GM19238 (cell line): ENCODE measurements around the gene TGFBR3.

Source experiments
- DNase-seq: peaks from one replicate; pipeline ENCODE4 v3.0.0; 2011; ENCODE audit warnings: low spot score; ENCODE audit not compliant: insufficient read length

Gene TGFBR3

GRCh38 chr1:91885716-91886506 lies at the start of gene TGFBR3:
TSS of gene TGFBR3 (minus strand) at chr1:91886151. CDS start at chr1:91861531, 24,620 bp downstream.
- peak; percentile 48 for DNase-seq

- DNase-seq: no peak
Measured at GRCh38 chr1:91929250-91929649, 43.3 kb upstream of the TGFBR3 start.

GRCh38 chr1:91928026-91928425 lies 42.1 kb upstream of the TGFBR3 start:
- DNase-seq: no peak

DNA sequence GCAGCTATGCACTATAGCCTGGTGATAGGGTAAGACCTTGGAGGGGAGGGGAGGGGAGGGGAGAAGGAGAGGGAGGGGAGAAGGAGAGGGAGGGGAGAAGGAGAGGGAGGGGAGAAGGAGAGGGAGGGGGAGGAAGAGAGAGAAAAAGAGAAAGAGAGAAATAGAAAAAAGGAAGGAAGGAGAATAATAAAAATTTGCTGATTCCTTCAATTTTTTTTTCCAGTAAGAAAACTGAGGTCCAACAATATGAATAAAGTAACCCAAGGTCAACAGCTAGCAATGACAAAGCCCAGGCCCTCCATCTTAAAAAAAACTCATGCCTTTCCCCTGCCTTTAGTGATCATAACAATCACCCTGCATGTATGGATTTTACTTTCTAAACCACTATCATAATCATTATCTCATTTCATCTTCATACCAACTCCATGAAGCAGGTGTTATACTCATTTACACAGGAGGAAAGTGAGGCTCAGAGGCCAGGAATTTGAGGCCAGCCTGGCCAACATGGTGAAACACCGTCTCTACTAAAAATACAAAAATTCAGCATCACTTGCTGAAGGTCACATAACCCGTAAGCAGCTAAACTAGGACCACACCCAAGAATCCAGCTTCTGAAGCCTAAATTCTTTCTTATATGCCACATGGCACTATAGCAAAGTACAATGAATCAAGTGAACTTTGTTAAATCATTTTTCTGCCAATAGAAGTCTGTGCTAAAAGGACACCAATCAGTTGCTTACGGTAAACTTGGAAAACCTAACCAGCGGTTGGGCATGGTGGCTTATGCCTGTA lies 39.9 kb upstream of the TGFBR3 start:
- DNase-seq: no peak

- DNase-seq: no peak
Measured at GRCh38 chr1:91924146-91924545, 38.2 kb upstream of the TGFBR3 start.

DNA sequence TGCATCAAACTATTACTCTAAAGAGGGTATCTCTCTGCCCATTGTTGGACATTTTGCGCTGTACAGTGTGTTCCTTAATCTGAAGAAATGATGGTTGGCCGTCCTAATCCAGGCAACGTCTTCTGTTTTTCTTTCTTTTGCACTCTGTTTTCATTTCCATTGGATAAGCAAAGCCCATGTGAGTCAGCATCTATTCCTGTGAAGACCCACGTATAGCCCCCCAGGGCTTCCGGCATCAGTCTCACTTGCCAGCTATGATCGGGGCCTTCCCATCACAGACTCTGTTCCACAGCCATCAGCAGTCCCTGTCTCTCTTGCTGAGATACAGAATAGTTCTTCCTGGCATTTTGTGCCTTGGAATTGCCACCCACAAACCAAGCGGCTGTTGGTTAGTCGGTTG lies 34.0 kb upstream of the TGFBR3 start:
- DNase-seq: no peak

DNA sequence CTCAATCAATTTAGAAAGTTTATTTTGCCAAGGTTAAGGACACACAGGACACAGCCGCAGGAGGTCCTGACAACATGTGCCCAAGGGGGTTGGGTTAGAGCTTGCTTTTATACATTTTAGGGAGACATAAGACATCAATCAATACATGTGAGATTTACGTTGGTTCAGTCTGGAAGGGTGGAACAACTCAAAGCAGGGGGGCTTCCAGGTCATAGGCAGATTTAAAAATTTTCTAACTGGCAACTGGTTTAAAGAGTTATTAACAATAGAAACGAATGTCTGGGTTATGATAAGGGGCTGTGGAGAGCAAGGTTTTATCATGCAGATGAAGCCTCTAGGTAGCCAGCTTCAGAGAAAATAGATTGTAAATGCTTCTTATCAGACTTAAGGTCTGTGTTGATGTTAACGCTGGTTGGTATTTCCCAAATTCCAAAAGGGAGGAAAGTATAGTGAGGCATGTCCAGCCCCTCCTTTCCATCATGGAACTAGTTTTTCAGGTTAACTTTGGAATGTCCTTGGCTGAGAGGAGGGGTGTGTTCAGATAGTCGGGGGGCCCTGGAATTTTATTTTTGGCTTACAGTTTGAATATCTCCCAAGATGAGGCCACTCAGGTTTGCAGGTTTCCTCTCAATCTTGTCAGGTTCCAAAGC lies 31.0 kb upstream of the TGFBR3 start:
- DNase-seq: no peak

DNA sequence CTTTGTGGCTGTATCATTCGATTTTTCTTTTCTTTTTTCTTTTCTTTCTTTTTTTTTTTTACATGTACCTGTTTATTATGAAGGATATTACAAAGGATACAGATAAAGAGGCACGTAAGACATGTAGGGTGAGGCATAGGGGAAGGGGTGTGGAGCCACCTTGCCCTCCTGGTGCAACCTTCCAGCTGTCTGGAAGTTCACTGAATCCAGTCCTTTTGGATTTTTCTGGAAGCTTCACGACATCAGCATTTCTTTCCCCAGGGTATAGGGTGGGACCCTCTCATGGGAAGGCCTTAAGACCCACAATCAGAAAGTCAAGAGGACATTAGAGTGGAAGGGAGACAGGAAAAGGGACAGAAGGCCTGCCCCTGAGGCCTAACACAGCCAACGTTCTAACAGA lies 30.1 kb upstream of the TGFBR3 start:
- no peak for DNase-seq

- no peak for DNase-seq
Measured at GRCh38 chr1:91913018-91913417, 27.1 kb upstream of the TGFBR3 start.

DNA sequence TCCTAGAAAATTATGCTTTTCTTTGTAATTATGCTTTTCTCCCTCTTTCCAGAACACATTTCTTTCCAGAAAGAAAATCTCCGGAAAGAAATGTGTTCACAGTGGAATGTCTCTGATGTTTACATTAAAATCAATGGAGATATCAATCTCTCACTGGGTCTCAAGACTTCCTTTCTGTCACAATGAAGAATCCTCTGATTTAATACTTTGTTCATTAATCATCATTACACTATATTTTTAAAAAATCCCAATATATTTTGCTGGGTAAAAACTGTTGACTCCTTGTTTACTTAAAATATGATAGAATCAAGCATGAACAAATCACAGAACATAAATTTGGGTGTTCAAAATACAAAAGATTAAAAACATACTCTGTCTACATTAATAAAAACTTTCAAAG lies 26.3 kb upstream of the TGFBR3 start:
- no peak for DNase-seq

- no peak for DNase-seq
Measured at GRCh38 chr1:91901231-91901630, 15.3 kb upstream of the TGFBR3 start.

DNA sequence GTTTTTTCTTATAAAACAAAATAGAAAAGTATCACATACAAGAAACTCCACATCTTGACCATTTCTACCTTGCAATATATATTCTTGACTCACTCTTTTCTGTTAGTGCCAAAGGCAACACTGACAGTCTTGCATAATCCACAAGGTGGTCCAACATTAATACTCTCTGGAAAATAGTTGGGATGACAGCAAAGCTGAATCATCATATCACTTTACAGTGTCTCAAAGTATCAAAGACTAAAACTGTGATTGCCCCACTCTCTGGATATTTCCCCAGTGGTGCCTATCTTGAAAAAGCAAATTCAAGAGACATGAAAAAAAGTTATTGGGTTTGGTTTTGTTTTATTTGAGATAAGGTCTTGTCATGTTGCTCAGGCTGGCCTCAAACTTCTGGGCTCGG lies 14.6 kb upstream of the TGFBR3 start:
- no peak for DNase-seq

GRCh38 chr1:91897016-91897415 lies 11.1 kb upstream of the TGFBR3 start:
- DNase-seq: no peak

DNA sequence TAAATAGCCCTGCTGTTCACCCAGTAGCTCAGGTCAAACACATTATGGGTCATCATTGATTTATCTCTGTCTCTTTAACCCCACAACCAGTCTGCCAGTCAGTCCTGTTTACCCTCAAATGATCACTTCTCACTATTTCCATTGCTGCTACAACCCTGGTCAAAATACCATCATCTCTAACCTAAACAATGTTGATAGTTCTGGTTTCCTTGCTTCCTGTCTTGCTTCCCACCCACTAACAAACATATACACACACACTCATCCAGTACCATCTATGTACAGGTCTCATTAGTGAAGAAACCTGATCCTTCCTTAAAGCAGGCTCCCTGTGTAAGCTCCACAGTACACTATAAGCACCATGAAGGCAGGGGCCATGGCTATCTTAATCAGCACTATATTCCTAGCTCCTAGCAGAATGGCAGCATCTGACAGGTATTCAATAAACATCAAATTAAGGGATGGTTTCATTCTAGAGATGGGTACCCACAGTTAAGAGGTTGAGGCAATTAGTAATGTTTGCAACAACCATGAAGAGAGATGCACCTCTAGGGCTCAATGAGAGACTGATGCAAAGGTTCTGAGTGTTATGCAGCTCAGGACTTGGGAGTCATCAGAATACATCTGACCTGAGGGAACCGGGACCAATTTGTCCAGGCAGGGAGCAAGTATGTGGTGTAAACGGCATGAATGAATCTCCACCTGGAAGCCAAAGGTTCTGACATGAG lies 10.0 kb upstream of the TGFBR3 start:
- DNase-seq: no peak

DNA sequence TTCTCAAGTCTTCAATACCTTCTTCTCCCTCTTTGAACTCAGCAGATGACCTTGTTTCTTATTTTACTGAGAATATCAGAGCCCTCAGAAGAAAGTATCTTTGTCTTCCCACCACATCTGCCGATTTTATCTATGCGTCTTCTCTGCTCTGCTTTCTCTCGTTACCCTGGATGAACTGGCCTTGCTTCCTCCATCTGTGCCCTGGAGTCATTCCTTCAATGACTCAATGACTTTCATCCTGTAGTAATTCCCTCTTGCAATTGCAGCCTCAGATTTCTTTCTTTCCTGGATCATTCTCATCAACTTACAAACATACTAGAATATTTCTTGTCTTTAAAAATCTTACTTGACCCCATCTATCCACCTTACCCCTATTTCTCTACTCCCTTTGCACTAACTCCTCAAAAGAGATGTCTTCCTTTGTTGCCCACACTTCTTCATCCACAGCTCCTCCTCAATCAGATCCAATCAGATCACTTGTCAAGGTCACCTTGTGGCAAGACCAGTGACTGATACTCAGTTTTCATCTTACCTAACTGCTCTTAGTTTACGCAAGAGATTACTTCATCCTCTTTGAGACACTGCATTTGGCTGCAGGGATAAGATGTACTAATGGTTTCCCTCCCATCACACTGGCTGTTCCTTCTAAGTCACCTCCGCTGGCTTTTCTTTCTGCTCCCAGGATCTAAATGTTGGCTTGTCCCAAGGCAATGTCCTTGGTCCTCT lies 8.2 kb upstream of the TGFBR3 start:
- no peak for DNase-seq

GRCh38 chr1:91891969-91892368 lies 6.0 kb upstream of the TGFBR3 start:
- no peak for DNase-seq

DNA sequence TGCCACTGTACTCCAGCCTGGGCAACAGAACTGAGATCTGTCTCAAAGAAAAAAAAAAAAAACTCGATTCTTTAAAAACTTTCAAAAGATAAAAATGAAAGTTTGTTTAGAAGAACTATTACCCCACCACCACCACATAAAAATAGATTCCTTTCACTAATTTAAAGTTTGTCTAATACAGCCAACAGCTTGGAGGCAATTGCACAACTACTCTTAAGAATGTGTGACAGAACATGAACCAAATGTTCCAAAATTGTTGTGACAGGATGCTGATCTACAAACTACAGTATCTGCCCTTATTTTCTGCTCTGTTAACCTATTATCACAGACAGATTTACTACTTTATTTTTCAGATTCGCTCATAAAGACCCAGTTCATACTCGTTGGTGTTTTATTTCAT lies 5.5 kb upstream of the TGFBR3 start:
- no peak for DNase-seq

DNA sequence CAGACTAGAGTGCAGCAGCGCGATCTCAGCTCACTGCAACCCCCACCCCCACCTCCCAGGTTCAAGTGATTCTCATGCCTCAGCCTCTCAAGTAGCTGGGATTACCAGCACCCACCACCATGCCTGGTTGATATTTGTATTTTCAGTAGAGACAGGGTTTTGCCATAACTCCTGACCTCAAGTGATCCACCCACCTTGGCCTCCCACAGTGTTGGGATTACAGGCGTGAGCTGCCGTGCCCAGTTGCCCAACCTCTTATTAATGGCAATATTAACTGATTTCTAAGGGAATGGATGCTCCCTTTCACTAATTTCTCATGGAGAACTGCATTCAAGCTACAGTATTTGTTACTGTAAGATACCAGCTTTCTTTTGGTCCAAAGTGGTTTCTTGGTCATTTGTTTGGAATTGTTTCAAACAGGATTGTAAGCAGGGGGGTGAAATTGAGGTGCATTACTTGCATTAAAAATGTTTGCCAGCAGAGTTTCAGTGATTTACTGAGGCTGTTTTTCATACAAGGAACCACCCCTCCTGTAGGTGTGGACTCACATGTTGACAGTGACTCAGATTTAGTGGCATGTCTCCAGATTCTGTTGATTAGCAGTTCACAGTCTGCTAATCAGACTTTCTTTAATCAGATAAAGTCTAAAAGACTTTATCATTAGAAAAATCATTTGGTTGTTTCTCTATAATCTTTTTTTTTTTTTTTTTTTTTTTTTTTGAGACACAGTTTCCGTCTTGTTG lies 3.9 kb upstream of the TGFBR3 start:
- DNase-seq: no peak

DNA sequence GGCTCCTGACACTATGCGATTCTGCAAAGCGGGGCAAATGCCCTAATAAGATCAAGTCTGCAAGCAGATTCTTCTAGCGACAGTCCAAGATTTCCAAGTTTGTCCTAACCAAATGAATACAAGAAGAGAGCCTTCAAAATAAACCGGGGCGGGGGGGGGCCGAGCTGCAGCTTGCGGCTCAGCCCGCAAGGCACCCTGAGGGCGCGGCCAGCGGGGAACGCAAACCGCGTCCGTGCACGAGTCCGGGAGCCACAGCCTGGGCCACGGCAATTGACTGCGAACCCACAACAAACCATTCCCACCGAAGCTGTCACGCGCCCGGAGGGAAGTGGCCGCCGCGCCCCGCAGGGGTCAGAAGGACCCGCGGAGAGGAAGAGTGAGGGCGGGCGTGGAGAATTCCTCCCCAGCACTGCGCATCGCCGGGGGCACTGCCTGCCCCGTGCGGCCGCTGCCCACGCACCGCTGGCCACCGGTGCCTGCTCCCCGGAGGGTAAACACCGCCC lies 687 bp downstream of the TGFBR3 start:
- no peak for DNase-seq
